IMR-90 (cell line): ENCODE data around the gene ADAM30.

ENCODE experiments used
- BHLHE40 ChIP-seq: fragments of 150-350 bp; IDR thresholded peaks from 2 replicates; pipeline ENCODE4 v1.6.1; 2016; ENCODE audit warnings: mild to moderate bottlenecking, low read depth, low read length
- CEBPB ChIP-seq: IDR thresholded peaks from 2 replicates; pipeline ENCODE4 v1.6.1; 2012; ENCODE audit warnings: low read depth, low read length, improper control_type of control experiment
- CHD1 ChIP-seq: IDR thresholded peaks from 2 replicates; pipeline ENCODE4 v1.6.1; 2012; ENCODE audit warnings: low read depth, low read length, improper control_type of control experiment
- CTCF ChIP-seq: conservative IDR thresholded peaks from 2 replicates; pipeline ENCODE4 v1.5.1; 2012; ENCODE audit warnings: mild to moderate bottlenecking, low read depth, low read length, improper control_type of control experiment
- ELK1 ChIP-seq: fragments of 150-350 bp; IDR thresholded peaks from 2 replicates; pipeline ENCODE4 v1.6.1; 2016; ENCODE audit warnings: low read depth, mild to moderate bottlenecking, low read length, moderate library complexity, borderline replicate concordance
- MAFK ChIP-seq: IDR thresholded peaks from 2 replicates; pipeline ENCODE4 v1.6.1; 2012; ENCODE audit warnings: low read depth, low read length, improper control_type of control experiment
- MAZ ChIP-seq: IDR thresholded peaks from 2 replicates; pipeline ENCODE4 v1.6.1; 2012; ENCODE audit warnings: low read depth, mild to moderate bottlenecking, low read length, improper control_type of control experiment, moderate library complexity, borderline replicate concordance
- MXI1 ChIP-seq: IDR thresholded peaks from 2 replicates; pipeline ENCODE4 v1.6.1; 2012; ENCODE audit warnings: low read depth, mild to moderate bottlenecking, low read length, moderate library complexity, borderline replicate concordance
- POLR2A ChIP-seq: IDR thresholded peaks from 2 replicates; pipeline ENCODE4 v1.6.1; 2012; ENCODE audit warnings: mild to moderate bottlenecking, low read depth, low read length
- RAD21 ChIP-seq: IDR thresholded peaks from 2 replicates; pipeline ENCODE4 v1.6.1; 2012; ENCODE audit warnings: low read length, improper control_type of control experiment
- RCOR1 ChIP-seq: IDR thresholded peaks from 2 replicates; pipeline ENCODE4 v1.6.1; 2012; ENCODE audit warnings: mild to moderate bottlenecking, low read length, improper control_type of control experiment; ENCODE audit not compliant: insufficient replicate concordance
- RFX5 ChIP-seq: IDR thresholded peaks from 2 replicates; pipeline ENCODE4 v1.8.0; 2012; ENCODE audit warnings: low read depth, mild to moderate bottlenecking, low read length, moderate library complexity
- SMC3 ChIP-seq: fragments of 150-350 bp; IDR thresholded peaks from 2 replicates; pipeline ENCODE4 v1.6.1; 2016; ENCODE audit warnings: low read depth, mild to moderate bottlenecking, antibody characterized with exemption, low read length, moderate library complexity

- no peak for TF ChIP-seq POLR2A
- TF ChIP-seq CTCF: no peak
- TF ChIP-seq MAZ: no peak
- TF ChIP-seq RAD21: no peak
- TF ChIP-seq MXI1: no peak
- no peak for TF ChIP-seq SMC3
- TF ChIP-seq BHLHE40: no peak
- no peak for TF ChIP-seq RCOR1
- no peak for TF ChIP-seq CHD1
- TF ChIP-seq MAFK: no peak
- TF ChIP-seq RFX5: no peak
- no peak for TF ChIP-seq CEBPB
- no peak for TF ChIP-seq ELK1
Measured at GRCh38 chr1:119915517-119915916, 19.2 kb upstream of the ADAM30 start.
